ENCODE results near the gene SLC1A3.

DNA sequence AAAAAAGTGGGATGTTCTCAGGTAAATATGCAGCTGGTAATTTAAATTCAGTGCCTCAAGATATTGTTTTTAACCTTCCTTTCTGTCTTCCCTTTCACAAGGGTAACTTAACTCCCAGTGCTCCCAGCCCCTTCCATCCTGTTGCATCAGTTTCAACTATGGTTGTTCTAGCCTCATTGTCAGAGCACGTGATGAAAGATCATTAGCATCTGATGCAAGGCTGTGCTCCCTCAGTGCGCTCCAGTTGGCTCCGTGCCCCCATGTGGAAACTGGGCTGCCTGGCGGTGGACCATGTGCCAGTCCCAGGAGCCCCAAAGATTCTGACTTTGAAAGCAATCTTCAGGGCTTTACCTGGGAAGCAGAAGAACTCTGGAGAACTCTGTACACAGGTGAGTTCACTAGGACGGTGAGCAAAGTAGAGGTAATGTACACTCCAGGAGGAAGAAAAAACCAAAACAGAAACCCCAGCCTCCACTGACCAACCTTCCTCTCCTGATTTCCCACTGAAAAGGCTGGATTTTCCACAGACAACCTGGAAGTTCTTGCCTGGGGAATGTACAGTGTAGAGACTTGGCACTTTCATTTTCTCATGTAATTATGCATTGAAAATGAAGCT lies 96.9 kb downstream of the SLC1A3 start:
- TF ChIP-seq LEF1 (IDR thresholded peaks at IDR 0.05; ENCODE audit: borderline replicate concordance) (no peak), FOXK2 (IDR thresholded peaks at IDR 0.05) (no peak), CTBP1 (IDR thresholded peaks at IDR 0.05; ENCODE audit: borderline replicate concordance) (no peak), L3MBTL2 (conservative IDR thresholded peaks at IDR 0.05) (no peak), BHLHE40 (IDR thresholded peaks at IDR 0.05; ENCODE audit: borderline replicate concordance) (no peak), SP1 (IDR thresholded peaks at IDR 0.05) (no peak), ELF4 (IDR thresholded peaks at IDR 0.05) (no peak), SUZ12 (IDR thresholded peaks at IDR 0.05) (no peak)
- TF ChIP-seq, protein P1, sequence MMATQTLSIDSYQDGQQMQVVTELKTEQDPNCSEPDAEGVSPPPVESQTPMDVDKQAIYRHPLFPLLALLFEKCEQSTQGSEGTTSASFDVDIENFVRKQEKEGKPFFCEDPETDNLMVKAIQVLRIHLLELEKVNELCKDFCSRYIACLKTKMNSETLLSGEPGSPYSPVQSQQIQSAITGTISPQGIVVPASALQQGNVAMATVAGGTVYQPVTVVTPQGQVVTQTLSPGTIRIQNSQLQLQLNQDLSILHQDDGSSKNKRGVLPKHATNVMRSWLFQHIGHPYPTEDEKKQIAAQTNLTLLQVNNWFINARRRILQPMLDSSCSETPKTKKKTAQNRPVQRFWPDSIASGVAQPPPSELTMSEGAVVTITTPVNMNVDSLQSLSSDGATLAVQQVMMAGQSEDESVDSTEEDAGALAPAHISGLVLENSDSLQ (IDR thresholded peaks at IDR 0.05), result no peak
